Measurements from ENCODE around the gene SSB.
"Not testable (repeated sequence)": the region's sequence is repeated elsewhere in the genome, so short reads cannot be mapped to it uniquely, and the experiment has no call there.

DNA sequence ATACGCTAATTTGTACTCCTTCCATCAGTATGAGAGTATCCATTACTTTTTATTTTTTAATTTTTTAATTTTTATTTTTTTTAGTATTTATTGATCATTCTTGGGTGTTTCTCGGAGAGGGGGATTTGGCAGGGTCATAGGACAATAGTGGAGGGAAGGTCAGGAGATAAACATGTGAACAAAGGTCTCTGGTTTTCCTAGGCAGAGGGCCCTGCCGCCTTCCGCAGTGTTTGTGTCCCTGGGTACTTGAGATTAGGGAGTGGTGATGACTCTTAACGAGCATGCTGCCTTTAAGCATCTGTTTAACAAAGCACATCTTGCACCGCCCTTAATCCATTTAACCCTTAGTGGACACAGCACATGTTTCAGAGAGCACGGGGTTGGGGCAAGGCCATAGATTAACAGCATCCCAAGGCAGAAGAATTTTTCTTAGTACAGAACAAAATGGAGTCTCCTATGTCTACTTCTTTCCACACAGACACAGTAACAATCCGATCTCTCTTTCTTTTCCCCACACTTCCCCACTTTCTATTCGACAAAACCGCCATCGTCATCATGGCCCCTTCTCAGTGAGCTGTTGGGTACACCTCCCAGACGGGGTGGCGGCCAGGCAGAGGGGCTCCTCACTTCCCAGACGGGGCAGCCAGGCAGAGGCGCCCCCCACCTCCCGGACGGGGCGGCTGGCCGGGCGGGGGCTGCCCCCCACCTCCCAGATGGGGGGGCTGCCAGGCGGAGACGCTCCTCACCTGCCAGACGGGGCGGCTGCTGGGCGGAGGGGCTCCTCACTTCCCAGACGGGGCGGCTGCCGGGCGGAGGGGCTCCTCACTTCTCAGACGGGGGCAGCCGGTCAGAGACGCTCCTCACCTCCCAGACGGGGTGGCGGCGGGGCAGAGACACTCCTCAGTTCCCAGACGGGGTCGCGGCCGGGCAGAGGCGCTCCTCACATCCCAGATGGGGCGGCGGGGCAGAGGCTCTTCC, 56.9 kb downstream of the SSB start:
- not testable (repeated sequence) for TF ChIP-seq POLR2A (IDR thresholded peaks at IDR 0.05)
- TF ChIP-seq, protein P1, sequence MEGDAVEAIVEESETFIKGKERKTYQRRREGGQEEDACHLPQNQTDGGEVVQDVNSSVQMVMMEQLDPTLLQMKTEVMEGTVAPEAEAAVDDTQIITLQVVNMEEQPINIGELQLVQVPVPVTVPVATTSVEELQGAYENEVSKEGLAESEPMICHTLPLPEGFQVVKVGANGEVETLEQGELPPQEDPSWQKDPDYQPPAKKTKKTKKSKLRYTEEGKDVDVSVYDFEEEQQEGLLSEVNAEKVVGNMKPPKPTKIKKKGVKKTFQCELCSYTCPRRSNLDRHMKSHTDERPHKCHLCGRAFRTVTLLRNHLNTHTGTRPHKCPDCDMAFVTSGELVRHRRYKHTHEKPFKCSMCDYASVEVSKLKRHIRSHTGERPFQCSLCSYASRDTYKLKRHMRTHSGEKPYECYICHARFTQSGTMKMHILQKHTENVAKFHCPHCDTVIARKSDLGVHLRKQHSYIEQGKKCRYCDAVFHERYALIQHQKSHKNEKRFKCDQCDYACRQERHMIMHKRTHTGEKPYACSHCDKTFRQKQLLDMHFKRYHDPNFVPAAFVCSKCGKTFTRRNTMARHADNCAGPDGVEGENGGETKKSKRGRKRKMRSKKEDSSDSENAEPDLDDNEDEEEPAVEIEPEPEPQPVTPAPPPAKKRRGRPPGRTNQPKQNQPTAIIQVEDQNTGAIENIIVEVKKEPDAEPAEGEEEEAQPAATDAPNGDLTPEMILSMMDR (IDR thresholded peaks at IDR 0.05 in 4 of 5, conservative IDR thresholded peaks at IDR 0.05 in 1 of 5), result not testable (repeated sequence)
